ENCODE results near the gene TMEM259. TPM values are rescaled to one million over a fixed set of nuclear protein-coding genes. Genes with fewer than 3 reads are reported as not detected.

The TMEM259 gene
- total and polyA plus RNA-seq, 2 of the 13 experiments (the other 11 are each of a cell fraction or from before 2014, with no cell fraction given) = 64.7 to 164 TPM

DNA sequence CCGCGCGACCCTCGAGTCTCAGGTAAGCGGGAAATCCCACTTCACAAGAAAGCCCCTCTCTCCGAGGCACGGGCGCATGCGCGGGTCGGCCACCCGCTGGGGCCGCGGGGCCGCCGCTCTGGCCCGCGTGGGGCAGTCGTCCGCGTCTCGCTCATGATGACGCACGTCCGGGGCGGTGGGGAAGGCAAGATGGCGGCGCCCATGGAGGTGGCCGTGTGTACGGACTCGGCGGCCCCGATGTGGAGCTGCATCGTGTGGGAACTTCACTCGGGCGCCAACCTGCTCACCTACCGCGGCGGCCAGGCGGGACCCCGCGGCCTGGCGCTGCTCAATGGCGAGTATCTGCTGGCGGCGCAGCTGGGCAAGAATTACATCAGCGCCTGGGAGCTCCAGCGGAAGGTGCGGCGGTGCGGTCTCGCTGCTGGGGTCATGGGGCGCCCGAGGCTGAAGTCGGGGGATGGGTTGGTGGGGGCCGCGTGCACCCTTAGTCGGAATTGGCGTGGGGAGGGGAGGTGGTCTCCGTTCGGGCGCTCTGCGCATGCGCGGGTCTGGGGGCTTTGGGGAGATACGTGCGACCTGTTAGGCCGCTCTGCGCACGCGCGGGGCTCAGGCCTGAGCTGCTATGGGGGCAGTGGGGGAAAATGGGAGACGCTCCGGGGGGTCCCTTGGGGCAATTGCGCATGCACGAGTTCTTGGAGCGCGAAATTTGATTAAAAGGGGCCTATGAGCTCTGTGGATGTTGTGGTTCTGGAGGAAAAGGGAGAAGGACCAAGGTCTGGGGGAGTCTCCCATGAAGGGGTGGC lies 36.6 kb downstream of the TMEM259 start, which contains the start of gene WDR18 (continued):
- TF ChIP-seq SALL2 (CRISPR knock-in tag; IDR thresholded peaks at IDR 0.05) (peak; percentile 66), RXRA (CRISPR knock-in tag; IDR thresholded peaks at IDR 0.05) (peak; percentile 66; the same call in 1 of the 2 replicates), YY1 (IDR thresholded peaks at IDR 0.05; ENCODE audit: insufficient read depth, insufficient replicate concordance, low read depth, low read length) (peak; percentile 99), HDAC6 (IDR thresholded peaks at IDR 0.05; ENCODE audit: low read depth, low read length) (no peak), ZNF775 (CRISPR knock-in tag; IDR thresholded peaks at IDR 0.05; ENCODE audit: borderline replicate concordance) (no peak), ARNT2 (CRISPR knock-in tag; IDR thresholded peaks at IDR 0.05; ENCODE audit: low read depth) (0 out of 2 replicates have a peak, but pooled peaks have one; percentile 15), ZFP37 (CRISPR knock-in tag; IDR thresholded peaks at IDR 0.05; ENCODE audit: borderline replicate concordance) (no peak), XRCC5 (optimal IDR thresholded peaks at IDR 0.05; ENCODE audit: low read length) (no peak), ZNF430 (CRISPR knock-in tag; IDR thresholded peaks at IDR 0.05) (0 out of 2 replicates have a peak, but pooled peaks have one; percentile 52), FOSL1 (CRISPR knock-in tag; IDR thresholded peaks at IDR 0.05; ENCODE audit: borderline replicate concordance) (no peak), ZFYVE20 (CRISPR knock-in tag; IDR thresholded peaks at IDR 0.05; ENCODE audit: borderline replicate concordance, low read depth) (no peak), POLR2G (IDR thresholded peaks at IDR 0.05; ENCODE audit: low read depth, low read length) (peak; percentile 75), MXI1 (IDR thresholded peaks at IDR 0.05; ENCODE audit: borderline replicate concordance, low read depth, low read length) (peak; percentile 95; the same call in 2 of the 3 replicates), SRY (CRISPR knock-in tag; IDR thresholded peaks at IDR 0.05) (peak; percentile 94), SOX5 (CRISPR knock-in tag; IDR thresholded peaks at IDR 0.05; ENCODE audit: borderline replicate concordance) (no peak; the same call in 1 of the 2 replicates), ZNF17 (CRISPR knock-in tag; IDR thresholded peaks at IDR 0.05) (no peak), KMT2A (CRISPR knock-in tag; IDR thresholded peaks at IDR 0.05) (peak; percentile 66; the same call in 1 of the 2 replicates)
- TF ChIP-seq, protein P1, sequence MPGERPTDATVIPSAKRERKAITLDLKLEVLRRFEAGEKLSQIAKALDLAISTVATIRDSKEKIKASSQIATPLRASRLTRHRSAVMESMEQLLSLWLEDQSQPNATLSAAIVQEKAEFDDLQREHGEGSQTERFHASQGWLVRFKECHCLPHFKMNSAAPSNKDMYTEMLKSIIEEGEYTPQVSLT (CRISPR knock-in tag; IDR thresholded peaks at IDR 0.05; ENCODE audit: borderline replicate concordance, low read depth) = no peak
- TF ChIP-seq, protein P2, sequence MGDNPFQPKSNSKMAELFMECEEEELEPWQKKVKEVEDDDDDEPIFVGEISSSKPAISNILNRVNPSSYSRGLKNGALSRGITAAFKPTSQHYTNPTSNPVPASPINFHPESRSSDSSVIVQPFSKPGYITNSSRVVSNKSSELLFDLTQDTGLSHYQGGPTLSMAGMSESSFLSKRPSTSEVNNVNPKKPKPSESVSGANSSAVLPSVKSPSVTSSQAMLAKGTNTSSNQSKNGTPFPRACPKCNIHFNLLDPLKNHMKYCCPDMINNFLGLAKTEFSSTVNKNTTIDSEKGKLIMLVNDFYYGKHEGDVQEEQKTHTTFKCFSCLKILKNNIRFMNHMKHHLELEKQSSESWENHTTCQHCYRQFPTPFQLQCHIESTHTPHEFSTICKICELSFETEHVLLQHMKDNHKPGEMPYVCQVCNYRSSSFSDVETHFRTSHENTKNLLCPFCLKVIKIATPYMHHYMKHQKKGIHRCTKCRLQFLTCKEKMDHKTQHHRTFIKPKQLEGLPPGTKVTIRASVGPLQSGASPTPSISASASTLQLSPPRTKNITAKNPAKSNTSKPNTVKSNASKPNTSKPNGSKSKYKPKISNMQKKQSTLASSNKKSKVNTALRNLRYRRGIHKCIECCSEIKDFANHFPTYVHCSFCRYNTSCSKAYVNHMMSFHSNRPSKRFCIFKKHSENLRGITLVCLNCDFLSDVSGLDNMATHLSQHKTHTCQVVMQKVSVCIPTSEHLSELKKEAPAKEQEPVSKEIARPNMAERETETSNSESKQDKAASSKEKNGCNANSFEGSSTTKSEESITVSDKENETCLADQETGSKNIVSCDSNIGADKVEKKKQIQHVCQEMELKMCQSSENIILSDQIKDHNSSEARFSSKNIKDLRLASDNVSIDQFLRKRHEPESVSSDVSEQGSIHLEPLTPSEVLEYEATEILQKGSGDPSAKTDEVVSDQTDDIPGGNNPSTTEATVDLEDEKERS (CRISPR knock-in tag; IDR thresholded peaks at IDR 0.05) = no peak
- TF ChIP-seq, protein P3, sequence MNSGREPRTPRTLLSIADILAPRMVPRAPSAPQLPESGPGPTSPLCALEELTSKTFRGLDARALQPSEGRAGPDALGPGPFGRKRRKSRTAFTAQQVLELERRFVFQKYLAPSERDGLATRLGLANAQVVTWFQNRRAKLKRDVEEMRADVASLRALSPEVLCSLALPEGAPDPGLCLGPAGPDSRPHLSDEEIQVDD (CRISPR knock-in tag; IDR thresholded peaks at IDR 0.05; ENCODE audit: borderline replicate concordance) = peak; percentile 56; the same call in 1 of the 2 replicates
- TF ChIP-seq, protein P4, sequence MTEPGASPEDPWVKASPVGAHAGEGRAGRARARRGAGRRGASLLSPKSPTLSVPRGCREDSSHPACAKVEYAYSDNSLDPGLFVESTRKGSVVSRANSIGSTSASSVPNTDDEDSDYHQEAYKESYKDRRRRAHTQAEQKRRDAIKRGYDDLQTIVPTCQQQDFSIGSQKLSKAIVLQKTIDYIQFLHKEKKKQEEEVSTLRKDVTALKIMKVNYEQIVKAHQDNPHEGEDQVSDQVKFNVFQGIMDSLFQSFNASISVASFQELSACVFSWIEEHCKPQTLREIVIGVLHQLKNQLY (CRISPR knock-in tag; IDR thresholded peaks at IDR 0.05) = peak; percentile 45; the same call in 1 of the 2 replicates
- TF ChIP-seq, protein P5, sequence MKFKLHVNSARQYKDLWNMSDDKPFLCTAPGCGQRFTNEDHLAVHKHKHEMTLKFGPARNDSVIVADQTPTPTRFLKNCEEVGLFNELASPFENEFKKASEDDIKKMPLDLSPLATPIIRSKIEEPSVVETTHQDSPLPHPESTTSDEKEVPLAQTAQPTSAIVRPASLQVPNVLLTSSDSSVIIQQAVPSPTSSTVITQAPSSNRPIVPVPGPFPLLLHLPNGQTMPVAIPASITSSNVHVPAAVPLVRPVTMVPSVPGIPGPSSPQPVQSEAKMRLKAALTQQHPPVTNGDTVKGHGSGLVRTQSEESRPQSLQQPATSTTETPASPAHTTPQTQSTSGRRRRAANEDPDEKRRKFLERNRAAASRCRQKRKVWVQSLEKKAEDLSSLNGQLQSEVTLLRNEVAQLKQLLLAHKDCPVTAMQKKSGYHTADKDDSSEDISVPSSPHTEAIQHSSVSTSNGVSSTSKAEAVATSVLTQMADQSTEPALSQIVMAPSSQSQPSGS (CRISPR knock-in tag; IDR thresholded peaks at IDR 0.05) = 0 out of 2 replicates have a peak, but pooled peaks have one; percentile 57

Measured in HepG2 (cell line).